Uterus (tissue), 2 donors: Measurements from ENCODE around the gene RAB3IP.

ENCODE experiments used
- CTCF ChIP-seq, 4 experiments: fragments of 200-600 bp in 2 of 4; fragments of 450-650 bp in 2 of 4; sonication (generic) in 2 of 4; IDR thresholded peaks; one replicate each; pipeline ENCODE4 v1.5.1; 2016 to 2019; ENCODE audit warnings: antibody characterized with exemption in 4 of 4, mild to moderate bottlenecking in 2 of 4, moderate library complexity in 1 of 4
- POLR2A ChIP-seq, 2 donors: fragments of 450-650 bp; IDR thresholded peaks; one replicate each; pipeline ENCODE4 v1.6.1; 2016; ENCODE audit warnings: antibody characterized with exemption in 2 of 2, mild to moderate bottlenecking in 1 of 2, moderate library complexity in 1 of 2

GRCh38 chr12:69701826-69702225, 36.8 kb upstream of the RAB3IP start:
- TF ChIP-seq CTCF (IDR thresholded peaks at IDR 0.05) (no peak), POLR2A (IDR thresholded peaks at IDR 0.05) (no peak)
